HG03139 (cell line): ENCODE data around the gene FYCO1.

ENCODE experiments used
- ATAC-seq: cut with Tn5 transposase; IDR thresholded peaks from one replicate; pipeline ENCODE4 v1.9.1; 2021; ENCODE audit not compliant: unreplicated experiment

Gene FYCO1

GRCh38 chr3:45944830-45945620 lies 50.6 kb downstream of the FYCO1 start:
- ATAC-seq, result no peak

GRCh38 chr3:45943207-45943846 lies 52.3 kb downstream of the FYCO1 start, which contains the start of gene CXCR6:
Gene CXCR6 (plus strand): TSS chr3:45943464. CDS start chr3:45946482, 3,018 bp downstream.
- no peak for ATAC-seq

- ATAC-seq, result no peak
These were observed 53.4 kb downstream of the FYCO1 start for GRCh38 chr3:45942051-45942825.

DNA sequence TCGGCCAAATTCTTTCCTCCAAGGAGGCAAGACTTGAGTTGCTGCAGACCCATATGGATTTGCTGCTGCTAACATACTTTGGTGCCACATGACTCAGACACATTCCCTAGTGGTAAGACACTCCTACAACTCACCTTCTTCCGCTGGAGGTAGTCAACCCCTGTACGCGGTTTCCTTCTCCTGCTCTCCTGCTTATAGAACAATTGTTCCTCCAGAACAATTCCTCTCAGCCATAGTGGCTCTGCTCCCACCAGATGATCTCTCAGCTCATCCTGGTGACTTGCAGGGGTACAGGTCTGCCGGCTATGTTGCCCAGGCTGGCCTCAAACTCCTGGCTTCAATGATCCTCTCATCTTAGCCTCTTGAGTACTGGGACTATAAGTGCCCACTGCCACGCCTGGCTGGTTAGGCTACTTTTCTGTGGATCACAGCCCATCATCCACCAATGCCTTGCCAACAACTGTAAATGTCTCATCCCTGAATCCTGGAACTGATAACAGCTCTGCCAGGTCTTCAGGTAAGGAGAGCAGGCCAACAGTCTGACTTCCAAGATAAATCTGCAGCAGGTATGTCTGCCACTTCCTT lies 54.8 kb downstream of the FYCO1 start:
- ATAC-seq, result no peak

GRCh38 chr3:45940004-45940780 lies 55.4 kb downstream of the FYCO1 start:
- no peak for ATAC-seq

DNA sequence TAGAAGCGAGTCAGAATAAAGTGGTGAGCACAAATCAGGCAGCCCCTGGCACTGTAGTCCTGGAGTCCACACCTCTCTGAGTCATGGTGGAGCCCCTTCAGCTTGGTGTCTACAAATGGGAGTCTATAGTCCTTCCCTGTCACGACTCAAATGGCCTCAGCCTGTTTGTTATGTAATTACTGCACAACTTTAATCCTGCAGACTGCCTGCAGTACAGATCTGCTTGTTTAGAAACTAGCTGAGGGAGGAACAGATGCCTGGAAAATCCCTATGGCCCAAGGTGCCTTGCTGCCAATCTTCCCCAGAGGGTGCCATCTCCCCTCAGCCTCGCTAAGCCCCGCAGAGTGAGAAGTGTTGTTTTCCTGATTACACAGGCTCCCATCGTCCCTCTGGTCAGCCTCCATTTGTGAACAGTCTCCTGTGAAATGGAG lies 56.3 kb downstream of the FYCO1 start:
- ATAC-seq, result no peak

DNA sequence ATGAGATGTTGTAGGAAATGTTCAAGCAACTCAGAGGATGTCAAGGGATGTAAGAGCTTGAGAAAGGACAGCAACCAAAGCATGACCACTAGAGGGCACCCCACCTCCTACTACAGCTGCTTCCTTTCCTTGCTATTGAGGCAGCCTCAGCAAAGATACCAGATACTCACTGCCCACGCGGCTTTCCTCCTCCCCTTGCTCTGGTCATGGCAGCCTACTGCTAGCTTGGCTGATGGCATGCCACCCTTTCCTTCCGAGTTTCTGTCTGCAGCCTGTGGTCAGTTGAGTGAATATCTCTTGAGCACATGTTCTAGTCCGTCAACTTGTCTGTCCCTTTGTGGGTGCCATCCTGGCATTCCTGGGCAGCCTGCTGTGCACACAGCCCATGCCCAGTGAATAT lies 56.8 kb downstream of the FYCO1 start:
- no peak for ATAC-seq

- ATAC-seq, result no peak
These were observed 57.6 kb downstream of the FYCO1 start for GRCh38 chr3:45938043-45938435.

GRCh38 chr3:45937206-45938042 lies 58.2 kb downstream of the FYCO1 start:
- ATAC-seq, result no peak

- no peak for ATAC-seq
These were observed 59.4 kb downstream of the FYCO1 start for GRCh38 chr3:45936261-45936660.

- no peak for ATAC-seq
These were observed 62.0 kb downstream of the FYCO1 start for GRCh38 chr3:45933591-45933990.

DNA sequence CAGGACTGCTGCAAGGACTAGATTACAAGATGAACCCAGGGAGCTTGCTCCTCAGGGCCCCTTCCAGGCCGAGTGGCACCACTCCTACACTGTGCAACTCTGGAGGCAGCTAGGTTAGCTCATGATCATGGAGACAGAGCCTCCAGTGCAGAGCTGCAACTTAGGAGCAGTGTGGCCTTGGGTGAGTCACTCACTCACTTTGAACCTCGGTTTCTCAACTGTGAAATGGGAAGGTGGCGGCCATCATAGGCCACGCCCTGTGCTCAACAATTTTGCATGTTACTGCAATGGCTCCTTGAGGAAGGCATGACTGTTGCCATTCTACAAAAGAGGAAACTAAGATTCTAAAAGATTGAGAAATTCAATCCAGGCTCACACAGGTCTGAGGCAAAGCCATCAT lies 63.5 kb downstream of the FYCO1 start:
- no peak for ATAC-seq

GRCh38 chr3:45931496-45931895 lies 64.1 kb downstream of the FYCO1 start:
- no peak for ATAC-seq

DNA sequence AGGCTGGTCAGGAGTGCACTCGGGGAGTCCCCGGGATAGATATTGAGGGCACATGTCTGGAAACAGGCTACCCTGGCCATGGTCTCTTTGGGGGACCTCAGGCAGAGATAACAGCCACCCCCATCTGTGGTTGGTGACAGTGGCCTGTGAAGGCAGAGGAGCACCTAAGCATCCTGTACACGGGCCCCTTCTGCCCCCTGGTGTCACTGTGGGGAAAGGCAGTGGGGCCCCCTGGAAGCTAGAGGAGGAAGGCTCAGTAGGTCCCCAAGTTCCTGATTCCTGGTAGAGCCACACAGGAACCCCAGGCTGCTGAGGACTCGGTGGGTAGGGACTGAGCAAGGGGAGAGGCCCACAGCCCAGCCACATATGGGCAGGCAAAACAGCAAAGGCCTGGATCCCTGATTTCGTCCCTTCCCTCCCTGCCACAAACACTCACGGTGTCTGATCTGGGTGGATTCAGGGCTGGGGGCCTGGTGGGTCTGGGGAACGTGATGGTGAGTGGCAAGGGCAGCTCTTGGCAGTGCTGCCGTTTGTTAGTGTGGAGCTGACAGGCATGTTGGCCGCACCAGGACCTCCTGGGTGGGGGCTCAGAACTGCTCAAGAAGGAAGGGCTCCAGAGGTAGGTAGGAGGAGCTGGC lies 66.5 kb downstream of the FYCO1 start:
- no peak for ATAC-seq

GRCh38 chr3:45927881-45928280 lies 67.7 kb downstream of the FYCO1 start:
- no peak for ATAC-seq

DNA sequence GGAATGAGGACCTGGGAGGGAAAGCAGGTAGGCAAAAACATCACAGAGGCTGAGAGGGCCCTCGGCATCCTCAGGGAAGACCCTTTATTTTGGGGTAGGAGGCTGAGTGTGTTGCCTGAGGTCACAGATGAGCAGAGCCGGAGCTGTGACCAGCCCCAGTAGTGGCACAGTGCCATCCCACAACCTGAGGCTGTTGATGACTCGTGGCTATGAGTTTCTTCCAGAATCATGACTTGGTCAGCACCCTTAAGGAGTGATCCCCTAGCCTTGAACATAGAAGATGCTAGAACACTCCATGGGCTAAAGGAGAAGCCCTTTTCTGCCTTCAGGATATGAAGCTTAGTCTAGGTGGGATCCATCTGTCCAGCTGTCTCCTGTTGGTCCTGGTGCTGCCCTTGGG lies 71.9 kb downstream of the FYCO1 start:
- no peak for ATAC-seq

- no peak for ATAC-seq
These were observed 72.6 kb downstream of the FYCO1 start for GRCh38 chr3:45922950-45923590.

GRCh38 chr3:45922039-45922326 lies 73.6 kb downstream of the FYCO1 start:
- ATAC-seq, result no peak
